ENCODE measurements around the gene RPEL1.

DNA sequence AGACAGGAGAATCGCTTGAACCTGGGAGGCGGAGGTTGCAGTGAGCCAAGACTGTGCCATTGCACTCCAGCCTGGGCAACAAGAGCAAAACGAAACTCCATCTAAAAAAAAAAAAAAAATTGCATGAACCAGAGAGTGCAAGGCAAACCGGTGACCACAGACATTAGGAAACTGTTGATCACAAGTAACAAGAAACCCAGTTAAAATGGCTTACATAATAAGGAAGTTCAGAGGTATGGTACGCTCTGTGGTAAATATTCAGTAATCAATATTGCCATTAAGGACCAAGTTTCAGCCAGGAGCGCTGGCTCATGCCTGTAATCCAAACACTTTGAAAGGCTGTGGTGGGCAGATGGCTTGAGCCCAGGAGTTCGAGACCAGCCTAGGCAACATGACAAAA, 43.4 kb upstream of the RPEL1 start:
- TF ChIP-seq, protein P1, sequence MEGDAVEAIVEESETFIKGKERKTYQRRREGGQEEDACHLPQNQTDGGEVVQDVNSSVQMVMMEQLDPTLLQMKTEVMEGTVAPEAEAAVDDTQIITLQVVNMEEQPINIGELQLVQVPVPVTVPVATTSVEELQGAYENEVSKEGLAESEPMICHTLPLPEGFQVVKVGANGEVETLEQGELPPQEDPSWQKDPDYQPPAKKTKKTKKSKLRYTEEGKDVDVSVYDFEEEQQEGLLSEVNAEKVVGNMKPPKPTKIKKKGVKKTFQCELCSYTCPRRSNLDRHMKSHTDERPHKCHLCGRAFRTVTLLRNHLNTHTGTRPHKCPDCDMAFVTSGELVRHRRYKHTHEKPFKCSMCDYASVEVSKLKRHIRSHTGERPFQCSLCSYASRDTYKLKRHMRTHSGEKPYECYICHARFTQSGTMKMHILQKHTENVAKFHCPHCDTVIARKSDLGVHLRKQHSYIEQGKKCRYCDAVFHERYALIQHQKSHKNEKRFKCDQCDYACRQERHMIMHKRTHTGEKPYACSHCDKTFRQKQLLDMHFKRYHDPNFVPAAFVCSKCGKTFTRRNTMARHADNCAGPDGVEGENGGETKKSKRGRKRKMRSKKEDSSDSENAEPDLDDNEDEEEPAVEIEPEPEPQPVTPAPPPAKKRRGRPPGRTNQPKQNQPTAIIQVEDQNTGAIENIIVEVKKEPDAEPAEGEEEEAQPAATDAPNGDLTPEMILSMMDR (conservative IDR thresholded peaks at IDR 0.05; ENCODE audit: low read length), result no peak
- TF ChIP-seq EZH2phosphoT487 (IDR thresholded peaks at IDR 0.05; ENCODE audit: borderline replicate concordance), result no peak
